HL-60 (cell line): ENCODE results near the gene DDIAS.

ENCODE experiments used
- GABPA ChIP-seq: IDR thresholded peaks from 2 replicates; pipeline ENCODE4 v1.6.1; 2012; ENCODE audit warnings: low read depth
- POLR2AphosphoS5 ChIP-seq: IDR thresholded peaks from 2 replicates; pipeline ENCODE4 v1.6.1; 2012; ENCODE audit warnings: low read depth
- SPI1 ChIP-seq: IDR thresholded peaks from 2 replicates; pipeline ENCODE4 v1.6.1; 2012; ENCODE audit warnings: low read depth, mild to moderate bottlenecking, borderline replicate concordance
- TF ChIP-seq, protein P1 (sequence below): IDR thresholded peaks from one replicate; pipeline ENCODE4 v1.5.1; 2011; ENCODE audit warnings: low read length, control low read depth, inconsistent platforms; ENCODE audit not compliant: insufficient read depth
- TF ChIP-seq, protein P2 (sequence below): IDR thresholded peaks from 2 replicates; pipeline ENCODE4 v1.6.1; 2012; ENCODE audit warnings: low read depth; ENCODE audit not compliant: insufficient replicate concordance

- TF ChIP-seq, protein P1, sequence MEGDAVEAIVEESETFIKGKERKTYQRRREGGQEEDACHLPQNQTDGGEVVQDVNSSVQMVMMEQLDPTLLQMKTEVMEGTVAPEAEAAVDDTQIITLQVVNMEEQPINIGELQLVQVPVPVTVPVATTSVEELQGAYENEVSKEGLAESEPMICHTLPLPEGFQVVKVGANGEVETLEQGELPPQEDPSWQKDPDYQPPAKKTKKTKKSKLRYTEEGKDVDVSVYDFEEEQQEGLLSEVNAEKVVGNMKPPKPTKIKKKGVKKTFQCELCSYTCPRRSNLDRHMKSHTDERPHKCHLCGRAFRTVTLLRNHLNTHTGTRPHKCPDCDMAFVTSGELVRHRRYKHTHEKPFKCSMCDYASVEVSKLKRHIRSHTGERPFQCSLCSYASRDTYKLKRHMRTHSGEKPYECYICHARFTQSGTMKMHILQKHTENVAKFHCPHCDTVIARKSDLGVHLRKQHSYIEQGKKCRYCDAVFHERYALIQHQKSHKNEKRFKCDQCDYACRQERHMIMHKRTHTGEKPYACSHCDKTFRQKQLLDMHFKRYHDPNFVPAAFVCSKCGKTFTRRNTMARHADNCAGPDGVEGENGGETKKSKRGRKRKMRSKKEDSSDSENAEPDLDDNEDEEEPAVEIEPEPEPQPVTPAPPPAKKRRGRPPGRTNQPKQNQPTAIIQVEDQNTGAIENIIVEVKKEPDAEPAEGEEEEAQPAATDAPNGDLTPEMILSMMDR: no peak
- TF ChIP-seq SPI1 (no peak), POLR2AphosphoS5 (no peak), GABPA (no peak)
- TF ChIP-seq, protein P2, sequence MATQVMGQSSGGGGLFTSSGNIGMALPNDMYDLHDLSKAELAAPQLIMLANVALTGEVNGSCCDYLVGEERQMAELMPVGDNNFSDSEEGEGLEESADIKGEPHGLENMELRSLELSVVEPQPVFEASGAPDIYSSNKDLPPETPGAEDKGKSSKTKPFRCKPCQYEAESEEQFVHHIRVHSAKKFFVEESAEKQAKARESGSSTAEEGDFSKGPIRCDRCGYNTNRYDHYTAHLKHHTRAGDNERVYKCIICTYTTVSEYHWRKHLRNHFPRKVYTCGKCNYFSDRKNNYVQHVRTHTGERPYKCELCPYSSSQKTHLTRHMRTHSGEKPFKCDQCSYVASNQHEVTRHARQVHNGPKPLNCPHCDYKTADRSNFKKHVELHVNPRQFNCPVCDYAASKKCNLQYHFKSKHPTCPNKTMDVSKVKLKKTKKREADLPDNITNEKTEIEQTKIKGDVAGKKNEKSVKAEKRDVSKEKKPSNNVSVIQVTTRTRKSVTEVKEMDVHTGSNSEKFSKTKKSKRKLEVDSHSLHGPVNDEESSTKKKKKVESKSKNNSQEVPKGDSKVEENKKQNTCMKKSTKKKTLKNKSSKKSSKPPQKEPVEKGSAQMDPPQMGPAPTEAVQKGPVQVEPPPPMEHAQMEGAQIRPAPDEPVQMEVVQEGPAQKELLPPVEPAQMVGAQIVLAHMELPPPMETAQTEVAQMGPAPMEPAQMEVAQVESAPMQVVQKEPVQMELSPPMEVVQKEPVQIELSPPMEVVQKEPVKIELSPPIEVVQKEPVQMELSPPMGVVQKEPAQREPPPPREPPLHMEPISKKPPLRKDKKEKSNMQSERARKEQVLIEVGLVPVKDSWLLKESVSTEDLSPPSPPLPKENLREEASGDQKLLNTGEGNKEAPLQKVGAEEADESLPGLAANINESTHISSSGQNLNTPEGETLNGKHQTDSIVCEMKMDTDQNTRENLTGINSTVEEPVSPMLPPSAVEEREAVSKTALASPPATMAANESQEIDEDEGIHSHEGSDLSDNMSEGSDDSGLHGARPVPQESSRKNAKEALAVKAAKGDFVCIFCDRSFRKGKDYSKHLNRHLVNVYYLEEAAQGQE: no peak
Measured at GRCh38 chr11:82859750-82860149, 41.8 kb upstream of the DDIAS start.
